Erythroblast (primary cell): Measurements from ENCODE around the gene CHAC2.

ENCODE experiments used
- GATA1 ChIP-seq: IDR thresholded peaks from 2 replicates; pipeline ENCODE4 v1.6.1; 2011; ENCODE audit warnings: low read depth, mild to moderate bottlenecking, control low read depth, low read length, moderate library complexity
- POLR2A ChIP-seq: IDR thresholded peaks from 2 replicates; pipeline ENCODE4 v1.6.1; 2011; ENCODE audit warnings: mild to moderate bottlenecking, low read length

DNA sequence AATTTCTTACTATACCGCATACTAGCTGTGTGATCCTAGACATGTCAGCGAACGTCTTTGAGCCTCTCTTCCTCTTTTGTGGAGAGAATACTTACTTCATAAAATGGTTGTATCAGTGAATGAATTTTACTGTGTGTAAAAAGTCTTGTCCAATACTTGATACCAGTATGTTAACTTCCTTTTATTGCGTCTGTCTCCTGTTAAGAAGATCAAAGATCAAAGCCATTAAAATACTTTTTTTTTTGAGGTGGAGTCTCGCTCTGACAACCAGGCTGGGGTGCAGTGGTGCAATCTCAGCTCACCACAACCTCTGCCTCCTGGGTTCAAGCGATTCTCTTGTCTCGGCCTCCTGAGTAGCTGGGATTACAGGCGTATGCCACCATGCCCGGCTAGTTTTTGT, 52.4 kb downstream of the CHAC2 start:
- no peak for TF ChIP-seq POLR2A
- no peak for TF ChIP-seq GATA1
